GM18861 (cell line): Measurements from ENCODE around the gene AGPAT4.
"Not testable (repeated sequence)": the region's sequence is repeated elsewhere in the genome, so short reads cannot be mapped to it uniquely, and the experiment has no call there.

ENCODE experiments used
- ATAC-seq: cut with Tn5 transposase; IDR thresholded peaks from one replicate; pipeline ENCODE4 v1.9.1; 2021; ENCODE audit not compliant: unreplicated experiment

Gene AGPAT4

GRCh38 chr6:161123319-161123718, 150.5 kb downstream of the AGPAT4 start:
- ATAC-seq = not testable (repeated sequence)

- ATAC-seq = no peak
Measured at GRCh38 chr6:161117942-161118341, 155.9 kb downstream of the AGPAT4 start.

- no peak for ATAC-seq
Measured at GRCh38 chr6:161117308-161117707, 156.6 kb downstream of the AGPAT4 start.

- ATAC-seq = no peak
Measured at GRCh38 chr6:161116554-161116953, 157.3 kb downstream of the AGPAT4 start.

GRCh38 chr6:161115468-161115867, 158.4 kb downstream of the AGPAT4 start:
- ATAC-seq = no peak

- no peak for ATAC-seq
Measured at GRCh38 chr6:161111261-161111660, 162.6 kb downstream of the AGPAT4 start.

GRCh38 chr6:161110028-161110779, 163.7 kb downstream of the AGPAT4 start:
- no peak for ATAC-seq

GRCh38 chr6:161109366-161109765, 164.5 kb downstream of the AGPAT4 start:
- ATAC-seq = no peak

GRCh38 chr6:161108916-161109315, 164.9 kb downstream of the AGPAT4 start:
- no peak for ATAC-seq

GRCh38 chr6:161107779-161108730, 165.8 kb downstream of the AGPAT4 start:
- ATAC-seq = no peak

- no peak for ATAC-seq
Measured at GRCh38 chr6:161105408-161105807, 168.5 kb downstream of the AGPAT4 start.

- no peak for ATAC-seq
Measured at GRCh38 chr6:161104966-161105365, 168.9 kb downstream of the AGPAT4 start.

GRCh38 chr6:161103475-161103874, 170.4 kb downstream of the AGPAT4 start:
- ATAC-seq = no peak

- ATAC-seq = no peak
Measured at GRCh38 chr6:161101517-161101916, 172.3 kb downstream of the AGPAT4 start.

- no peak for ATAC-seq
Measured at GRCh38 chr6:161100072-161100471, 173.8 kb downstream of the AGPAT4 start.

- ATAC-seq = no peak
Measured at GRCh38 chr6:161095916-161096315, 177.9 kb downstream of the AGPAT4 start.

- ATAC-seq = no peak
Measured at GRCh38 chr6:161094955-161095354, 178.9 kb downstream of the AGPAT4 start.

- ATAC-seq = no peak
Measured at GRCh38 chr6:161091972-161092701, 181.7 kb downstream of the AGPAT4 start.

GRCh38 chr6:161091151-161091550, 182.7 kb downstream of the AGPAT4 start:
- no peak for ATAC-seq

GRCh38 chr6:161088676-161089328, 185.1 kb downstream of the AGPAT4 start:
- ATAC-seq = no peak

- no peak for ATAC-seq
Measured at GRCh38 chr6:161085246-161085645, 188.6 kb downstream of the AGPAT4 start.
